ENCODE results near the gene EXOC6B.

Gene EXOC6B

DNA sequence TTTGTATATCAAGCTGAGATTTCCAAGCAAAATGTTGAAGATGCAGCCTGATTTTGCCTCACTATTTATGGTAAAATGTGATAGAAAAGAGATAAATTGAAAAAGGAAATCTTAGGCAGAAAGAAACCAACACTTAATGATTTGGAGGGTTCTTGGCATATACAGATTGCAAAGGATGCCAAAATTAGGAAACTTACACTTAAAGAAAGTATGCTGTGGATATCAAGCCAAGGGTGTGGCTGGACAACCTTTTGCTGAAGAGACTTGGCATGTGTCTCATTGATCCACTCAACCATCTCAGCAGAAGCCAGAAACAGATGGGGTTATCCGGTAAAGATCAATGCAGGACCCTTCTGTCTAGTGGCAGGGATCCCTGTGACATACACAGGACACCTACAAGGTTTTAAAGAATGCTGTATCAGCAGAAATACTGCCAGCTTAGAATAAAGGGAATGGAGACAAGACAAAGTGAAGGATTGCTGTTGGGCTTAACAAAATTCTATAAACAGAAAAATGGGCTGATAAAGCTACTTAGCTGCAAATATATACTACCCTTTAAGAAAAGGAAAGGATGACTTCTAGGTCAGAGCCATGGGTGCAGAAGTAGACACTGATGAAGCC lies 570.9 kb downstream of the EXOC6B start:
- H3K27me3 ChIP-seq (ENCODE audit: low read depth) = no peaks in the 10 kb centered on the region
- no peak for DNase-seq (ENCODE audit: low spot score in 2 of 2)
- no peaks in the 10 kb centered on the region for H3K4me1 ChIP-seq
- in situ Hi-C loops (cut with MboI; ENCODE audit: low sequenced_read_pairs) = no loop called here
- no peaks in the 10 kb centered on the region for H3K36me3 ChIP-seq (replicated peaks)
- no peak overlapping the region for H3K4me3 ChIP-seq
- H3K9me3 ChIP-seq = no peaks in the 10 kb centered on the region

DNA sequence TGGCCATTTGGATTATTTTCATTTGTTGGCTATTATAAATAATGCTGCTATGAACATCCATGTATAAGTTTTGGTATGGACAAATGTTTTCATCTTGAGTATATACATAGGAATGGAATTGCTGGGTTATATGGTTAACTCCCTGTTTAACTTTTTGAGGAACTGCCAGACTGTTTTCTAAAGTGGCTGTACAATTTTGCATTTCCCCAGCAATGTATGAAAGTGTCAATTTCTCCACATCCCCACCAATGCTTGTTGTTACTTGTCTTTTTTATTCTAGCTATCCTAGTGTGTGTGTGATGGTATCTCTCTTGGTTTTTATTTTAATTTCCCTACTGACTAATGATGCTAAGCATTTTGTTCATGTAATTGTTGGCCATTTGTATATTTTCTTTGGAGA lies 587.5 kb downstream of the EXOC6B start:
- no peak for DNase-seq (ENCODE audit: low spot score in 2 of 2)
- H3K36me3 ChIP-seq (replicated peaks) = no peaks in the 10 kb centered on the region
- in situ Hi-C loops (cut with MboI; ENCODE audit: low sequenced_read_pairs) = no loop called here
- H3K4me3 ChIP-seq = no peak overlapping the region
- no peaks in the 10 kb centered on the region for H3K4me1 ChIP-seq
- no peaks in the 10 kb centered on the region for H3K9me3 ChIP-seq
- H3K27me3 ChIP-seq (ENCODE audit: low read depth) = no peaks in the 10 kb centered on the region

DNA sequence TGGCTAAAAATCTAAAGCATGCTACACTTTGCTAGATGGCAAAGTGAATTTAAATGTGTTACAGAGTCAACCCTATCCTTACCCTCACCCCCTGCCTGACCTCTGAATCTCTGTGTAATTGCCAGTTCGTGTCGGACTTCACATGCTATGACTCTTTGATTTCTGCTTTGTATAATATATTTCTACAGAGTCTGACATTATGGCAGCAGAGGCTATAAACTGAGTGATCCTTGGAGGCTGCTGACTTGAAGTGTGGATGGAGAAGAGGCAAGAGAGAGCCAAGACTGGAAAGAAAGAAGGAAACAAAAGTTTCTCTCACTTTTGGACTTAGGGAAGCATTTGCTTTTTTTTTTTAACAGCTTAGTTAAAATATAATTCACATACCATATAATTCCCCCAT lies 588.3 kb downstream of the EXOC6B start:
- Histone ChIP-seq H3K4me1 (no peaks in the 10 kb centered on the region), H3K9me3 (no peaks in the 10 kb centered on the region), H3K36me3 (replicated peaks) (no peaks in the 10 kb centered on the region), H3K27me3 (ENCODE audit: low read depth) (no peaks in the 10 kb centered on the region), H3K4me3 (no peak overlapping the region)
- no peak for DNase-seq (ENCODE audit: low spot score in 2 of 2)
- in situ Hi-C loops (cut with MboI; ENCODE audit: low sequenced_read_pairs) = no loop called here

DNA sequence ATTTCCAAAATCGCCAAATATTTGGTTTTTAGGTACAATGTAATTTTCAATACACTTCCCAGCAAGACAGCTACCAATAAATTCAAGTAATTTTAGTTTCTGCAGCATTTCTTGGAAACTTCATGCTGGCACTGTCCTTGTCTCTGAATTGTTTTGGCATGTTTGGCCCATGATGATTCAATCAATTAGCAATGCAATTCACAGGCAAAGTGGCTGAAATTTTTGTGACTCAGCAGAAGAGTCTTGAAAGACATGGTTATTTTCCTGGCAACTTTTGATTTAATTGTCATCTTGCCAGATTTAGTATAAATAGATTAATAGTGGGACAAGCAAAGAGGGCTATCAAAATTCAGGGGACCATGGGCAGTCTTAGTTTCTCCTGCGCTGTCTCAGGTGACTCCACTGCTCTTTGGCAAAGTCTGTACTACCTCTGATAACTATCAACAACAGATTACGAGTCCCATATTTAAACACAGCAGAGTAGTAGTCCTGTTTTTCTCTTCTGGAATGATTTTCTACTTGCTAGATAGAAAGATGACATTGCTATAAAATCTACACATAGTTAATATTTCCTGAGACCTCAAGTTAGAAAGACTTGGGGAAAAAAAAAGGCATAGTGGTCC lies 589.3 kb downstream of the EXOC6B start:
- Histone ChIP-seq H3K4me3 (no peak overlapping the region), H3K36me3 (replicated peaks) (no peaks in the 10 kb centered on the region), H3K27me3 (ENCODE audit: low read depth) (no peaks in the 10 kb centered on the region), H3K4me1 (no peaks in the 10 kb centered on the region), H3K9me3 (no peaks in the 10 kb centered on the region)
- DNase-seq (ENCODE audit: low spot score in 2 of 2) = no peak
- in situ Hi-C loops (cut with MboI; ENCODE audit: low sequenced_read_pairs) = no loop called here

DNA sequence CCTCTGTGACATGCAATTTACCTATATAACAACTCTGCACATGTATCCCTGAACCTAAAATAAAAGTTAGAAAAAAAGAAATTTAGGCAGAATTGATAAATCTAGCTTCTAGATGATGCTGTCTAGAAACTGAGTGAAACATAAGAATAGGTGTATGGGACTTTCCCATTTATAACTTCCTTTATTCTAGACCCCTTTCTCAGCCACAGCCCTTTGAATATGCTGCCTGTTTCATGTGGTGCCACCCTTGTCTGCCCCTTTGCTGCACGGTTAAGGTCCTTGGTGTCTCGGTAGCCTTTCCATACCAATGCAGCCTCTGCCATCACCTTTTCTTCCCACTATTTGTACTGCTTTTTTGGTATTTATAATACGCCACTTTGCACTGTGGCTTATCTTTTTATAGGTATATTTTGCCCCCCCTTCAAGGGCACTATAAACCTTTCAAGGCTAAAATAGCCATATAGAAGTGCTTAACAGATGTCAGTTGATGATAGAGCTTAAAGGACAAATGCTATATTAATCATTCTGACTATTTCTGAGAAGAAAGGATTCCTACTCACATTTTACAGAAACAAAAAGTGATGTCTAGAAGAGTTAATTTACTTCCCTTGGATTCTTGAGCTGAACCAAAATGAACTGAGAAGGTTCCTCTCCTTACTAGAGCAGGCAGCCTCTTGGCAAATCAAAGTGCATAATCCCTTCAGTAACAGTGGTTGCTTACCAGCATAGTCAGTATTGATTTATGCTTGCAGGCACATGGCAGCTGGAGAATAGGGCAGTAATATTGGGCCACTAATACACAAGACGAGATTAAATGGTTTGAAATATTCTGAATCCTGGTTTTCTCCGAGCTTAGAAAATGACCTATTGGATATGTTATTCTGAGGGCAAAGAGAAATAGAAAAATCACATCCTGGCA lies 590.1 kb downstream of the EXOC6B start:
- Histone ChIP-seq H3K4me3 (no peak overlapping the region), H3K36me3 (replicated peaks) (no peaks in the 10 kb centered on the region), H3K4me1 (no peaks in the 10 kb centered on the region), H3K27me3 (ENCODE audit: low read depth) (no peaks in the 10 kb centered on the region), H3K9me3 (no peaks in the 10 kb centered on the region)
- in situ Hi-C loops (cut with MboI; ENCODE audit: low sequenced_read_pairs) = no loop called here
- DNase-seq (ENCODE audit: low spot score in 2 of 2) = no peak

DNA sequence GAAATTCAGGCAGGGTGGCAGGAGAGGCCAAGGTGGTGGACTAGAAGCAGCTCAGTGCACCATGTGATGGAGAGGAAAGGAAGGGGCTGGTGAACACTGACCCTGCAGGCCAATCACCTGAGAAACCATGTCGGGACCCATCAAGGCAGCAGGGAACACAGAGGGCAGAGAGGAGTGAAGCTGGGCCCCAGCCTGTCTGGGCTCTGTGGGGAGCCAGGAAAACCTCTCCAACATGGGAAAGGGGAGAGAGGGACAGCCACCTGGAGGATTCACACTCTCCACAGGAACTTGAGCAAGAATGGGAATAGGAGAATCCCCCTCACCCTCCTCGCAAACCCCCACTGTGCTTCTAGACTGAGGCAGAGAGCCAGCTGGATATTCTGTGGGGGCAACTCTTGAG lies 592.6 kb downstream of the EXOC6B start:
- DNase-seq (ENCODE audit: low spot score in 2 of 2) = no peak
- H3K27me3 ChIP-seq (ENCODE audit: low read depth) = no peaks in the 10 kb centered on the region
- H3K4me1 ChIP-seq = no peaks in the 10 kb centered on the region
- H3K36me3 ChIP-seq (replicated peaks) = no peaks in the 10 kb centered on the region
- in situ Hi-C loops (cut with MboI; ENCODE audit: low sequenced_read_pairs) = no loop called here
- no peaks in the 10 kb centered on the region for H3K9me3 ChIP-seq
- H3K4me3 ChIP-seq = no peak overlapping the region

DNA sequence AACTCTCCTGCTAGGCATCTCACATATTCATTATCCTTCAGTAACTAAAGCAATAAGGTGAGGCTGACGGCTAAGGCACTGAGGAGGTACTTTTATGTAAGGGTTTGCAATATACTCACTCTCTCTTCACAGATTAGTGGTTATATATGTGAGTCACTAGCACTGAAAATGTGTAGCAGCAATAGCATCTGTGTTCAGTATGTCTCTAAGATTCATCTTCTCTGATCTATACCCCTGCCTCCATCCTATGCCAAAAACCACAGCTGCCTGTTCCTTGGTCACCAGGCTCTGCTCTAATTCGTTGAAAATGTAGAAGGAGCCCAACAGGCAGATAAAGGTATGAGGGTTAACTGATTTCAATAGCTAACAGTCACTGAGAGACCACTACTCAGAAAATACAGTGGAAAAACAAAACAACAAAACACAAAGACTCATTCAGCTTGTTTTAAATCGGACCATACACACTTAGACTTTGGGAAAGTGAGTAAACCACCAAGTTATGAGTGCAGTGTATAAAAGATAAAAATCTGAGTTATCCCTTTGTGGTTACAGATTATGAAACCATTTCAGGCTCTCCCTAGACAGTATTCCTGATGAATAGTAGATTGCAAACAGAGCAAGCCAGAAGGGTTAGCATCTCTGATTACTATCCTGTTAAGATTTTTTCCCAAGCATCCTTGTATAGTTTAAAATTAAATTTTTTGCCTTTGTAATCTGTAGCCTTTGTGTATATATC lies 602.8 kb downstream of the EXOC6B start:
- Histone ChIP-seq H3K4me1 (no peaks in the 10 kb centered on the region), H3K4me3 (no peak overlapping the region), H3K27me3 (ENCODE audit: low read depth) (peaks cover 2% of the 10 kb centered on the region; the same call in 1 of the 2 replicates), H3K9me3 (no peaks in the 10 kb centered on the region), H3K36me3 (replicated peaks) (no peaks in the 10 kb centered on the region)
- no peak for DNase-seq (ENCODE audit: low spot score in 2 of 2)
- in situ Hi-C loops (cut with MboI; ENCODE audit: low sequenced_read_pairs) = no loop called here

DNA sequence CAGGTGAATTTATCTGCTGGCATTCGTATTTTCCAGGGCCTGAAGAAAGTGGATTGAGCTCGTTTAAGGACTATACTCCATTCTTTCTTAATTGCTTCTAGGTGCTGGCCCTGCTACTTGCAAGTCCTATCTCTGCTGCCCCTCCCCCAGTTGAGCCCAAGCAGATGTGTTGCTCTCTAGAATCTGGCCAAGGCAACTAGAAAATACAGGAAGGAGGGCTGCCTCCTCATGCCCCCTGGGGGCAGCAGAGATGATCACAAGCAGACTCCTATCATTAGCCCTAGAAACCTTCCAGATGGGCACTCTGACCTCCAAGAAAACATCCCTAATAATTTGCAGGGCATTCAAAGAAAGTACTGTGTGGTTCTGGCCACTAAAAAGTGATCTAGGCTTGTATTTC lies 605.7 kb downstream of the EXOC6B start:
- DNase-seq (ENCODE audit: low spot score in 2 of 2) = peak in 1 of 2 experiments; percentile 50
- in situ Hi-C loops (cut with MboI; ENCODE audit: low sequenced_read_pairs) = no loop called here

DNA sequence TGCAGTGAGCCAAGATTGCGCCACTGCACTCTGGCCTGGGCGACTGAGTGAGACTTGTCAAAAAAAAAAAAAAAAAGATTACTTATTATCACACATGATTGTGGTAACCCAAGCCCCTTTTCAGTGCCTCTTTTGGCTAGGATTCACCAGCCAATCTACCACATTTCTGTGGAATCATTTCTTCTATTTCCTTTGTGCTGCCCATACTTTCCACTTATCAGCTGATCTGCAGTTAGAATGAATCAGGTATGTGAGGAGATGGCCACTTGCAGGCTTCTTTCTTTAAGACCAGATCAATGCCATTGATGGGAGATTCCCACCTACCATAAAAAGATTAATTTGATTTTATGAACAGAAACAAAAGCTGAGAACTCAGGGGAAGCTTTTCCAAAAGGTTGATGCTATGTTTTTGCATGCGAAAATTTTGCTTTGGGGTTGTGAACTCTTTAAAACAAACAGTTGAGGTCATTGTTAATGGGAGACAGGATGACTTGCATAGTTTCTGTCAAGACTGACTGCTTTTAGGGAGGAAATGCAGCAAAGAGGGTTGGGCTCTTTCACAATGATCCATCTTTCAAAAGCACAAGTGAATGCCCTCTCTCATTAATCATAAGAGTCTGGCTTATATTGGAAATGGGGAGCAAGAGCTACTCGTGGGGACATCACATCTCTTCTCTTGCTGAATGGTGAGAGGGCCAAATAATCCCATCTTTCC lies 611.2 kb downstream of the EXOC6B start:
- Histone ChIP-seq H3K36me3 (replicated peaks) (no peaks in the 10 kb centered on the region), H3K4me1 (no peaks in the 10 kb centered on the region), H3K4me3 (no peak overlapping the region), H3K9me3 (no peaks in the 10 kb centered on the region), H3K27me3 (ENCODE audit: low read depth) (no peaks in the 10 kb centered on the region)
- DNase-seq (ENCODE audit: low spot score in 2 of 2) = no peak
- in situ Hi-C loops (cut with MboI; ENCODE audit: low sequenced_read_pairs) = no loop called here

More for the DNA sequence above, 605.7 kb downstream of the EXOC6B start:
- H3K4me3 ChIP-seq = no peak overlapping the region
- H3K4me1 ChIP-seq = no peaks in the 10 kb centered on the region
- H3K9me3 ChIP-seq = no peaks in the 10 kb centered on the region
- H3K36me3 ChIP-seq (replicated peaks) = no peaks in the 10 kb centered on the region
- H3K27me3 ChIP-seq (ENCODE audit: low read depth) = no peaks in the 10 kb centered on the region

DNA sequence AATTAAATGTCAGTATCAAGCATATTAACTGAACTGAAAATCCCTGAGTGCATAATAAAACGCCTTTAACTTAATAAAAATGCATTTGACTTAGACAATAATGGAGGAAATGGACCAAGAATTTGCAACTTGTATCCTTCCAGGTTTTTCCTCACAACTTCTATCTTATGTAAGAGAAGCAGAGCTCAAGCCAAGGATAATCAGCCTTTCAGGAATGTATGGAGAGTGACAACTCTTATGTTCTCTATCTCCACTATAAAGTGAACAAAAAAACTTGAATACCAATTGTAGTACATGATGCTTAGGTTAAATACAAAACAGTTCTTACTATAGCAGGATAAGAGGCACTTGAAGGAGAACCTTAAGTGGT lies 613.4 kb downstream of the EXOC6B start:
- in situ Hi-C loops (cut with MboI; ENCODE audit: low sequenced_read_pairs) = no loop called here
- DNase-seq (ENCODE audit: low spot score in 2 of 2) = peak in 1 of 2 experiments; percentile 11
- Histone ChIP-seq H3K4me3 (no peak overlapping the region), H3K4me1 (no peaks in the 10 kb centered on the region), H3K36me3 (replicated peaks) (no peaks in the 10 kb centered on the region), H3K27me3 (ENCODE audit: low read depth) (no peaks in the 10 kb centered on the region), H3K9me3 (no peaks in the 10 kb centered on the region)

DNA sequence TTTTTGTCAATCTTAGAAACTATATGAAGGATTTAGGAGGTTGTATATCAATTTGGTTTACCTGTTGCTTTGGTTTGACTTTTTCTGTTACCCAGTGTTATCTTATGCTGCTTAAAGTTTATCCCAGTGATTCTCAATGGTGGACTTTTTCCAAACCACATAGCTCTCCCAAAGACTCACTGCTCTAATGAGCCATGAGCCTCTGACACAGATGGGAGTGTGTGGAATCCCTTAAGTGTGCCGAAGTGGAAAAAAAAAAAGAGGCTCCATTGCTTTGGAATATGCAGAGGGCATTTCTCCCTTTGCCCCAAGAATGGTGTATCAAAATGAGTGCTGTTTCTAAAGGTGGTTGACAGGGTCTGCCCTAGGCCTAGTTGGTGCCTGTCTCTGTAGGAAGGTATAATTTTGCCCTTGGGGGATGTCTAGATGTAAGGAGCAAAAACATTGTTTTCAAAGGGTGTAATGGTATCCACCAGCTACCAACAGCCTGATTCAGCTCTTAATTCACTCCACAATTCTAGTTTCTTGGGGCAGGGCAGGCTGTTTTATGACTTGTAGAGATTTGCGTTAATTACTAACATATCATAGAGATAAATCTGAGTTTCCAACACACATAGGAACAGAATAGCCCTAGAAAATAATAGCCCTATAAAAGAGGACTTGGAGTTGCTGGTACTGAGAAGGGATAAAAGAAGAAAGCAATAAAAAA lies 613.9 kb downstream of the EXOC6B start:
- Histone ChIP-seq H3K4me1 (no peaks in the 10 kb centered on the region), H3K27me3 (ENCODE audit: low read depth) (no peaks in the 10 kb centered on the region), H3K4me3 (no peak overlapping the region), H3K36me3 (replicated peaks) (no peaks in the 10 kb centered on the region), H3K9me3 (no peaks in the 10 kb centered on the region)
- no peak for DNase-seq (ENCODE audit: low spot score in 2 of 2)
- in situ Hi-C loops (cut with MboI; ENCODE audit: low sequenced_read_pairs) = no loop called here

DNA sequence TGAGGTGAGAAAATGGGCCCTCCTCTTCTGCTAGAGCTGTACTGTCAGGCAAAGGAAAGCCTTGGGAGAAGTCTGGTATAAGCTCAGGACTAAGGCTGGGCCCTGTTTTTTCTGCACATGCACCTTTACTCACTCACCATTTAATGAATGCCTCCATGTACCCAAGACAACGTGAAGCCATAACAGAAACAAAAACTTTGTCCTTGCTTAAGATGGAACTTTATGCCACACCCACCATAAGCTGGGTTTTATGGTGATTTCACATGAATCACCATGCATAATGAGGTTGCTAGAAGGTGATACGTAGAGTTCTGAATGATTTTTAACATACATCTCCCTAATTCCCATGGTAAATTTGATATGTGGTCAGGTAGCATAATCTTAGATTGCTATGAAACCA lies 614.5 kb downstream of the EXOC6B start:
- Histone ChIP-seq H3K4me1 (no peaks in the 10 kb centered on the region), H3K4me3 (no peak overlapping the region), H3K27me3 (ENCODE audit: low read depth) (no peaks in the 10 kb centered on the region), H3K9me3 (no peaks in the 10 kb centered on the region), H3K36me3 (replicated peaks) (no peaks in the 10 kb centered on the region)
- no peak for DNase-seq (ENCODE audit: low spot score in 2 of 2)
- in situ Hi-C loops (cut with MboI; ENCODE audit: low sequenced_read_pairs) = no loop called here

DNA sequence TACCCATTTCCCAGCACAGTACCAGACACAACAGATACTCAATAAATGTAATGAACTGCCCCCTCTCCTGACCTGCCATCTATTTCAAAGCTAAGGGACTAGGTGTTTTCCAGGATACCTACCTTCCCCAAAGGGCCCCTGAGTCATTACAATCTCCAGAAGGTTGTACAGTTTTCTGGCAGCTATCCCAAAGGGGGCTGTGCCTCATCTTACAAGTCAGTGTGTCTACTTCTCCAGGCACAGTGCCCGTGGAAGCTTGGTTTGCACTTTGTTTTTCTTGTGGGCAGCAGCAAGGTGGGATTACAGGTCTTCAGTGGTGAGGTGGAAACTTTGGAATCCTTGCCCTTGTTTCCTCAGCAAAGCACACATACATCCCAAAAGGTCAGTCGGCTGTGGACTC lies 615.4 kb downstream of the EXOC6B start:
- in situ Hi-C loops (cut with MboI; ENCODE audit: low sequenced_read_pairs) = no loop called here
- no peaks in the 10 kb centered on the region for H3K9me3 ChIP-seq
- H3K4me3 ChIP-seq = no peak overlapping the region
- no peaks in the 10 kb centered on the region for H3K4me1 ChIP-seq
- no peaks in the 10 kb centered on the region for H3K27me3 ChIP-seq (ENCODE audit: low read depth)
- DNase-seq (ENCODE audit: low spot score in 2 of 2) = no peak
- no peaks in the 10 kb centered on the region for H3K36me3 ChIP-seq (replicated peaks)

Data from HAP-1 (cell line).